AG04449 (cell line): ENCODE data around the gene SMAD5.

Experiments
- CTCF ChIA-PET: fragments of 350-600 bp; formaldehyde crosslinking; extraction: SDS; loops from one replicate; lab custom pipeline; 2021; ENCODE audit warnings: antibody characterized with exemption; lab: Yijun Ruan, JAX
- POLR2A ChIA-PET: fragments of 400-600, 350-600 bp; formaldehyde crosslinking; extraction: SDS; loops from one replicate; lab custom pipeline; 2020; ENCODE audit warnings: antibody characterized with exemption, inconsistent platforms; lab: Yijun Ruan, JAX
- DNase-seq: peaks from one replicate; pipeline ENCODE4 v3.0.0-alpha.2; 2010; ENCODE audit warnings: low read depth, low spot score
- H3K4me3 ChIP-seq: 2 replicates; pipeline ENCODE4 v1.5.1; 2011; ENCODE audit warnings: low read depth, mild to moderate bottlenecking, control low read depth, low read length
- TF ChIP-seq, protein P1 (sequence below): IDR thresholded peaks from one replicate; pipeline ENCODE4 v1.5.1; 2011; ENCODE audit warnings: mild to moderate bottlenecking, moderate library complexity, low read length, control low read depth, inconsistent platforms; ENCODE audit not compliant: insufficient read depth; ENCODE audit errors: missing control alignments

The SMAD5 gene

DNA sequence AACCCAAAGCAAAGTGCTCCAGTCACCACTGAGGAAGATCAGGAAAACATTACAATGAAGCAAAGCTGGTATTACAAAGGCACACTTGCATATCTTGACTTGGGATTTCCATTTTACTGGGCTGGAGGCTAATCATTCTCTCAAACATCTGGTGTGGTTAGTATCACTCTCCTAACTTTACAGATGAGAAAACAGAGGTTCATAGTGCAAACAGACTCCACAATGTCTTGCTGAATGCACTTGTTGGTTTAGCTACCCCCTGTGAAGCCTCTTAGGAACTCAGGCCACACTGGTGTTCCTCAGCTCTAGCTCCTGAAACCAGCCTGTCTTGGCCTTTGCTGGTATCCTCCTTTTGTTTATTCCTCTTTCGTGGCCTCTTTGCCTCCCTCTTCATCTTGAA is 29.5 kb upstream of the SMAD5 start:
- no peak for DNase-seq
- POLR2A ChIA-PET = no interaction called here
- CTCF ChIA-PET = interaction anchor here (0.6 to 2.2 kb wide), 3 partner anchors 21 to 269 kb away, joined by 3 to 9 read pairs (median 3); no protein-coding TSS in a partner anchor
- TF ChIP-seq, protein P1, sequence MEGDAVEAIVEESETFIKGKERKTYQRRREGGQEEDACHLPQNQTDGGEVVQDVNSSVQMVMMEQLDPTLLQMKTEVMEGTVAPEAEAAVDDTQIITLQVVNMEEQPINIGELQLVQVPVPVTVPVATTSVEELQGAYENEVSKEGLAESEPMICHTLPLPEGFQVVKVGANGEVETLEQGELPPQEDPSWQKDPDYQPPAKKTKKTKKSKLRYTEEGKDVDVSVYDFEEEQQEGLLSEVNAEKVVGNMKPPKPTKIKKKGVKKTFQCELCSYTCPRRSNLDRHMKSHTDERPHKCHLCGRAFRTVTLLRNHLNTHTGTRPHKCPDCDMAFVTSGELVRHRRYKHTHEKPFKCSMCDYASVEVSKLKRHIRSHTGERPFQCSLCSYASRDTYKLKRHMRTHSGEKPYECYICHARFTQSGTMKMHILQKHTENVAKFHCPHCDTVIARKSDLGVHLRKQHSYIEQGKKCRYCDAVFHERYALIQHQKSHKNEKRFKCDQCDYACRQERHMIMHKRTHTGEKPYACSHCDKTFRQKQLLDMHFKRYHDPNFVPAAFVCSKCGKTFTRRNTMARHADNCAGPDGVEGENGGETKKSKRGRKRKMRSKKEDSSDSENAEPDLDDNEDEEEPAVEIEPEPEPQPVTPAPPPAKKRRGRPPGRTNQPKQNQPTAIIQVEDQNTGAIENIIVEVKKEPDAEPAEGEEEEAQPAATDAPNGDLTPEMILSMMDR = no peak
- no peak overlapping the region for H3K4me3 ChIP-seq

DNA sequence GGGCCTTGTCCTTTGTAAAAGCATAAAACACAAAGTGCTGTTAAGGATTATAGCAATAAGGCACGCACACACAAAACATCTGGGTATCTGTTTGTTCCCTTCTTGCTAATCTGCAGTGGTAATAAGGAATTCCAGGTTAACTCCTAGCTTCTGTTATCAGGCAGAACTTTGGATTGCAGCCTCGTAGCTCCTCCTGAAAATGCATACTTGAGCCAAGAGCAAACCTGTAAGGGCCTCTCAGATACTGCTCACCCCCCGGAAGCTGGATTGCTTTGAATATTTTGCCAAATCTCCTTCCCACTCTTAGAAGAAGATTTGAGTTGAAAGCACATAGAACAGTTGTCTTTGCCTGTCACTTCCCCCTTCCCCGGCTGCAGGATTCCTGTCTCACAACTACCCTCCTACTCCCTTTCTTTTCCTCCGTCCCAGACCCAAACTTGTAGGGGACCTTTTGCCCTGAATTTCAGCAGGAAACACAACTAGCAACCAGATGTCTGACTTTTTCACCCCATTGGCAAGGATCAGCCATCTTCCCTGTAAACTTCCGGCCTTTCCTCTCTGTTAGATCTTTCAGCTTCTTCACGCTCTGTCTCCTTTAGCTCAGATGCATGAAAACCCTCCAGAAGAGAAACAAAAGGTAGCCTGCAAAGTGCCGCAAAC is 28.2 kb upstream of the SMAD5 start:
- no peak for DNase-seq
- ChIA-PET CTCF (interaction anchor here (0.7 to 2.2 kb wide), 5 partner anchors 15 to 217 kb away, joined by 3 to 9 read pairs (median 3); no protein-coding TSS in a partner anchor), POLR2A (no interaction called here)
- TF ChIP-seq, protein P1 = no peak
- no peak overlapping the region for H3K4me3 ChIP-seq

DNA sequence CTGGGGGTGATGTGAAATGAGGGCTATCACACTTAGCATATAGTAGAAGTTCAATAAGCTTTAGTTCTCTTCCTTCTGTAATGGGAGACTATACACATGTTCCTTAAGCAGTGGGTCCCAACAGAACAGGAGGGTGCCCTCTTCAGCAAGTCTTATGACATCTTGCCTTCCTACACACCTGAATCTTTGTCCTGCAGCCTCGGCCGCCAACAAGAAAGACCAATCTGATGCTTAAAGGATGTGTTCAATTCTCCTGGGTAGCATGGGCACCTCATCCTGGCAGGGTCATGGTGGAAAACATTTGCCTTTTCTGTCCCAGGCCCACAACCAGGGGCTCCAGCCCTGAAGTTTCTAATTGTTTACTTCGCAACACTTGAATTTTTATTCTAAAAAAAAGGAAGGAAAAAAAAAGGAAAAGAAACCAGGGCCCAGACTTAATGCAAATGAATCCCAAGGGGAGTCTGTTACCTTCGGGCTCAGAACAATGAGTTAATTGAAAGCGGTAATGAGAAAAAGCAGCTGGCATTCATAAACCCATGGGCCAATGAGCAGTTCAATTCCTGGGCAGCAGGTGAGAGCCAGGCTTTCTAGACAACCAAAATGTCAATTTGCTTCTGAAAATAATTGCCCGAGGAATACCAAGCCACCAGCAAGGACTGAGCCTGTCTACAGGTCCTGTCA is 26.2 kb upstream of the SMAD5 start:
- no peak for DNase-seq
- TF ChIP-seq, protein P1 = no peak
- H3K4me3 ChIP-seq = no peak overlapping the region
- CTCF ChIA-PET = interaction anchor here (2.2 kb wide), 1 partner anchor 25 kb away, joined by 8 read pairs; no protein-coding TSS in a partner anchor
- POLR2A ChIA-PET = no interaction called here

DNA sequence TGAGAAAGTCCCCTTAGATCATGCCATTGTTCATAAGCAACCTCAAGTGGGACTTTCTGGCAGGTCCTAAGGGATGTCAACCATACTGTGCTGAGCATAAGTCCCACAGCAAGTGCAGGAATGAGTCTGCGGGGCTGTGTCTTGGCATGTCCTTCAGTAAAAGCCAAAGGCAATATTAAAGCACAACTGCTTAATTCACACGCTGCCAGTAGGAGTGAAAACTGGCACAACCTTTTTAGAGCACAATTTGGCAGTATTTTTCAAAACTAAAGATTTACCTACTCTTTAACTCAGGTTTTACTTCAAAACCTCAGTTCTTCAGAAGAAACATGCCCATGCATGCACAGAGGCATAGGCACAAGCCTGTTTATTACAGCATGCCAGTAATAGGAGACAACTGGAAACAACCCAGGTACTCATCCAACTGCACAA is 24.4 kb upstream of the SMAD5 start:
- DNase-seq = no peak
- POLR2A ChIA-PET = no interaction called here
- CTCF ChIA-PET = interaction anchor here (1.3 to 3.0 kb wide), 2 partner anchors 15 to 25 kb away, joined by 3 to 12 read pairs; no protein-coding TSS in a partner anchor
- H3K4me3 ChIP-seq = no peak overlapping the region
- TF ChIP-seq, protein P1 = no peak

DNA sequence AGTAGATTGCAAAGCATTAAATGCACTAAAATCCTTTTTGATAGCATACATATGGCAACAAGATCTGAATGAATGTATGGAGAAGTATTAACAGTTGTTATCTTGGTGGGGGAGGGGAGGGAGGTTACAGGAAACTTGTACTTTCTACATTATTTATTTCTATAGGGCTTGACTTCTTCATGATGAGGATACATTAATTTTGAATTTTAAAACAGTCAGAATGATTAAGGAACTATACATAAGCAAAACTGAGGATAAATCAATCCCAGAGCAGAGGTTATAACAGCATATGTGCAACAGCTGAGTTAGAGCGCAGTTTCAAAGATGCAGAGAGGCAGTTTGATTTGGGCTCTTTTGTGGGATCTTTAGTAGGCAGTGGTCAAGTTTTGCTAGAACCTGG is 23.9 kb upstream of the SMAD5 start:
- ChIA-PET CTCF (interaction anchor here (1.3 to 3.0 kb wide), 2 partner anchors 15 to 25 kb away, joined by 3 to 12 read pairs; no protein-coding TSS in a partner anchor), POLR2A (no interaction called here)
- no peak overlapping the region for H3K4me3 ChIP-seq
- DNase-seq = no peak
- TF ChIP-seq, protein P1 = no peak

DNA sequence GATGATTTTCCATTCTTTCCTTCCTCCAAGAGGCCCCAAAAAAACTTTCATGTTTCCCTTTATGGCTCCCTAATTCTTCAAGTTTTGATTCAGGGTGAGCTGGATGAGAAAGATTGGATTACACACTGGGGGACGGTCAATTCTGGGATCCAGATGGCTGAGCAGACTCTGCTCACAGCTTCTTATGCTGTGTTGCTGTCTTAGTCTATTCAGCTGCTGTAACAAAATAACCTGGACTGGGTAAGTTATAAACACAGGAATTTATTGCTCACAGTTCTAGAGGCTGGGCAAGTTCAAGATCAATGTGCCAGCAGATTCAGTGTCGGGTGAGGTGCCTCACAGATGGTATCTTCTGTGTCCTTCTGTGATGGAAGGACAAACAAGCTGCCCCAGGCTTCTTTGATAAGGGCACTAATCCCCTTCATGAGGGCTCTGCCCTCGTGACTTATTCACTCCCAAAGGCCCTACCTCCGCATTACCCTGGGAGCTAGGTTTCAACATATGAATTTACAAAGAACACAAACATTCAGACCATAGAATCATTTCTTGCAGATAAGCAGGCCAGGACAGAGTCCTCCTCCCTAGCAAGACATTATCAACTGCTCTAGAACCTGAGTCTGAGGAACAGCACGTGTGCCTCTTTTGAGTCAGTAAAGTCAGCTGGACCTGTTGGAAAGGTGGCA is 23.1 kb upstream of the SMAD5 start:
- no peak overlapping the region for H3K4me3 ChIP-seq
- ChIA-PET POLR2A (no interaction called here), CTCF (interaction anchor here (1.2 to 3.0 kb wide), 3 partner anchors 14 to 46 kb away, joined by 3 to 12 read pairs (median 3); no protein-coding TSS in a partner anchor)
- TF ChIP-seq, protein P1 = no peak
- DNase-seq = no peak
